SU-DHL-6 (cell line): ENCODE results near the gene IPPK.

Source experiments
- EZH2phosphoT487 ChIP-seq: fragments of 200-600 bp; sonication (generic), shearing (Covaris generic); conservative IDR thresholded peaks from 2 replicates; pipeline ENCODE4 v1.6.1; 2018; ENCODE audit warnings: mild to moderate bottlenecking, antibody characterized with exemption, low read length, moderate library complexity, mixed read lengths
- TF ChIP-seq, protein P1 (sequence below): fragments of 200-600 bp; sonication (generic); IDR thresholded peaks from one replicate; pipeline ENCODE4 v1.5.1; 2017; ENCODE audit warnings: antibody characterized with exemption, mild to moderate bottlenecking, low read length, moderate library complexity; ENCODE audit not compliant: insufficient read depth, poor library complexity, severe bottlenecking

DNA sequence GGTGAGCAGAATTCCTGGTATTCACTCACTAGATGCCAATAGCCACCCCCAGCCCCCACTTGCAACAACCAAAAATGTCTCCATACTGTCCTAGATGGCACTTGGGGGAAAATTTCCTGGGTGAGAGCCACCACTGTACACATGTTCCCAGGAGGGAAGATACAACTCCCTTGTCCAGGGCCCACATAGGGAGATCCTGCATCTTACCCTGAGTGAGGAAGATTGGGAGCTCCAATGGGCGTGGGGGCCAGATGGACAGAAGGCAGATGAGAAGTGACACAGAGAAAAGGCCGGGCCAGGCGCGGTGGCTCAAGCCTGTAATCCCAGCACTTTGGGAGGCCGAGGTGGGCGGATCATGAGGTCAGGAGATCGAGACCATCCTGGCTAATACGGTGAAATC, 12.3 kb upstream of the IPPK start:
- TF ChIP-seq, protein P1, sequence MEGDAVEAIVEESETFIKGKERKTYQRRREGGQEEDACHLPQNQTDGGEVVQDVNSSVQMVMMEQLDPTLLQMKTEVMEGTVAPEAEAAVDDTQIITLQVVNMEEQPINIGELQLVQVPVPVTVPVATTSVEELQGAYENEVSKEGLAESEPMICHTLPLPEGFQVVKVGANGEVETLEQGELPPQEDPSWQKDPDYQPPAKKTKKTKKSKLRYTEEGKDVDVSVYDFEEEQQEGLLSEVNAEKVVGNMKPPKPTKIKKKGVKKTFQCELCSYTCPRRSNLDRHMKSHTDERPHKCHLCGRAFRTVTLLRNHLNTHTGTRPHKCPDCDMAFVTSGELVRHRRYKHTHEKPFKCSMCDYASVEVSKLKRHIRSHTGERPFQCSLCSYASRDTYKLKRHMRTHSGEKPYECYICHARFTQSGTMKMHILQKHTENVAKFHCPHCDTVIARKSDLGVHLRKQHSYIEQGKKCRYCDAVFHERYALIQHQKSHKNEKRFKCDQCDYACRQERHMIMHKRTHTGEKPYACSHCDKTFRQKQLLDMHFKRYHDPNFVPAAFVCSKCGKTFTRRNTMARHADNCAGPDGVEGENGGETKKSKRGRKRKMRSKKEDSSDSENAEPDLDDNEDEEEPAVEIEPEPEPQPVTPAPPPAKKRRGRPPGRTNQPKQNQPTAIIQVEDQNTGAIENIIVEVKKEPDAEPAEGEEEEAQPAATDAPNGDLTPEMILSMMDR, result no peak
- TF ChIP-seq EZH2phosphoT487, result no peak
